Bronchus fibroblast of lung (primary cell): ENCODE measurements around the gene PI4K2B. TPM values are rescaled to one million over a fixed set of nuclear protein-coding genes. Genes with fewer than 3 reads are reported as not detected.

Experiments
- total RNA-seq: library from RNA; depleted of rRNA; stranded (reverse); fragments of >200 nt; gene quantifications from 2 replicates; pipeline ENCODE4 v1.2.3, GENCODE V29; 2015

Gene PI4K2B
- 14.3 and 19.3 TPM in 2 replicates for total RNA-seq

DNA sequence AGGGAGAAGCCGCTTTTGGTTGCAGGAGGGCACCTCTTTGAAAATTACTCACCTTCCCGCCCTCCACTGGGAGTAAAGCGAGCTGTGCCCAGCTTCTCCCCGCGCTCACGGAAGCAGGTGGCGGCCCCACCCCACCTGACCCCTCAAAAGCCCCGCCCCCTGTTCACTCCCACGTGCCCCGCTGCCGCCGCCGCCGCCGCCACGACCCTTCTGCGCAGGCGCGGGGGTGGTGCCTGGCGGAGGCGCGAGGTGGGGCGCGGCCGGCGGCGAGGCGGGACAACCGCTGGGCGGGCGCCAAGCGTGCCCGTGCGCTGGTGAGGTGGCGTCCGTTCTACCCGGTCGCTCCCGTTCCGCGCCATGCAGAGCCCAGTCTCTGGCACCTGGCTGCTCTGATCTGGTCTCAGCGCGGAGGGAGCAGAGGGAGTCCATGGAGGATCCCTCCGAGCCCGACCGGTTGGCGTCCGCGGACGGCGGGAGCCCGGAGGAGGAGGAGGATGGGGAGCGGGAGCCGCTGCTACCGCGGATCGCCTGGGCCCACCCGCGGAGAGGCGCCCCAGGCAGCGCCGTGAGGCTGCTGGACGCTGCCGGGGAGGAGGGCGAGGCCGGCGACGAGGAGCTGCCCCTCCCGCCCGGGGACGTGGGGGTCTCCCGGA lies at the start of gene PI4K2B:
PI4K2B (plus strand) TSS at position 297 of the 653 bp plus-strand sequence; CDS start at position 428, 131 bp downstream.

DNA sequence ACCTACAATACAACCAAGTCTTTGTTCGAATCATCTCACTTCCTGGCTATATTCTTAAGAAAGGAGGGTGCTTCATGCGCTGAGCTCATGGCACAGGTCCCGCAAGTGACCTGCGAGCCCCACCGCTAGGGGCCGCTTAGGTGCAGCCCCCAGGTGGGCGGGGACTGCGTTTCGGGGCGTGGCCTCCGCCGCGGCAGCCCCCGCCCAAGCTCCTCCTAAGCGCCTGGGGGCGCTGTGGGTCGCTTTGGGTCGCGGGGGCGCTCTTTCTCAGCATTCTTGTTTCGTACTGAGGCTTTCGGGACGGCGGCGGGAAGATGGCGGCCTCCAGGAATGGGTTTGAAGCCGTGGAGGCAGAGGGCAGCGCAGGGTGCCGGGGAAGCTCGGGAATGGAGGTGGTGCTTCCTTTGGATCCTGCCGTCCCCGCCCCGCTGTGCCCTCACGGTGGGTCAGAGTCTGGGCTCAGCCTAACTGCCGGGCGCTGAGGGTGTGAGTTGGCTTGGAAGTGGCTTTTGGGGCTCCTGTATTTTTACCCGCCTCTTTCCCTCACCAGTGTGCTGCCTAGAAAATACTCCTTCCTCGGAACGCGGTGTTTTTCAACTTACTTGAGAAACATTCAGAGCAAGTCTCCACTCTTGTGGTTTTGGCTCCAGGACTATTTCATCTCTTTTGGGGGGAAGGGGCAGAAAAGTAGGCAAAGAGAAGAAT lies 78.8 kb downstream of the PI4K2B start, which contains the start of gene ZCCHC4:
ZCCHC4 (plus strand) TSS at position 279 of the 705 bp plus-strand sequence; CDS start at position 315, 36 bp downstream.

Other genes starting within 250 kb of the PI4K2B start
- not detected in 2 replicates for gene LGI2, start 203.1 kb upstream of the PI4K2B start, total RNA-seq
- gene SEPSECS, start 73.6 kb upstream of the PI4K2B start, total RNA-seq: 2.8 and 3.7 TPM in 2 replicates
- 6.2 and 10.4 TPM in 2 replicates for gene ZCCHC4, start 78.7 kb downstream of the PI4K2B start, total RNA-seq
- gene ANAPC4, start 143.2 kb downstream of the PI4K2B start, total RNA-seq: 15.0 and 21.0 TPM in 2 replicates